ENCODE data around the gene SMC1A.

DNA sequence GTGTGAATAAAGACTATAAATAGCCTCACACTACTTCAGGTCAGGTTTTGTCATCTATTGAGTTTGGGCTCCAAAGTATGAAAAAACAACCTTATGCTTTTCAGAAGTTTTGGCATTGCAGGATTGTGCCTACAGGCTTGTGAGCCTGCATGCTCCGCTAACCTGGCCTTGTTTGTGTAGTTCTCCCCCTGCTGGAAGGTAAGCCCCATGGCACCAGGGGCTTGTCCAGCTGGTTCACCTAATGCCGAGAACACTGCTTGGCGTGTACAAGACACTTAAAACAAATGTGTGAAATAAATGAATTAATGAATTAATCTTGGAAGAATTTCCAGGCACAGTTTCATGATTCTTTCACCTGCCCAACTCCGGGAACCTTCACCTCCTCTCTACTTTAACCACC, 13.5 kb upstream of the SMC1A start:
- TF ChIP-seq, protein P1, sequence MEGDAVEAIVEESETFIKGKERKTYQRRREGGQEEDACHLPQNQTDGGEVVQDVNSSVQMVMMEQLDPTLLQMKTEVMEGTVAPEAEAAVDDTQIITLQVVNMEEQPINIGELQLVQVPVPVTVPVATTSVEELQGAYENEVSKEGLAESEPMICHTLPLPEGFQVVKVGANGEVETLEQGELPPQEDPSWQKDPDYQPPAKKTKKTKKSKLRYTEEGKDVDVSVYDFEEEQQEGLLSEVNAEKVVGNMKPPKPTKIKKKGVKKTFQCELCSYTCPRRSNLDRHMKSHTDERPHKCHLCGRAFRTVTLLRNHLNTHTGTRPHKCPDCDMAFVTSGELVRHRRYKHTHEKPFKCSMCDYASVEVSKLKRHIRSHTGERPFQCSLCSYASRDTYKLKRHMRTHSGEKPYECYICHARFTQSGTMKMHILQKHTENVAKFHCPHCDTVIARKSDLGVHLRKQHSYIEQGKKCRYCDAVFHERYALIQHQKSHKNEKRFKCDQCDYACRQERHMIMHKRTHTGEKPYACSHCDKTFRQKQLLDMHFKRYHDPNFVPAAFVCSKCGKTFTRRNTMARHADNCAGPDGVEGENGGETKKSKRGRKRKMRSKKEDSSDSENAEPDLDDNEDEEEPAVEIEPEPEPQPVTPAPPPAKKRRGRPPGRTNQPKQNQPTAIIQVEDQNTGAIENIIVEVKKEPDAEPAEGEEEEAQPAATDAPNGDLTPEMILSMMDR (IDR thresholded peaks at IDR 0.05) = peak; percentile 74 to 77 (median 77)
- TF ChIP-seq POLR2AphosphoS5 (IDR thresholded peaks at IDR 0.05) = peak in 1 of 2 donors; percentile 49

Data from esophagus muscularis mucosa (tissue), 3 donors.